ENCODE measurements around the gene CCDC9.

DNA sequence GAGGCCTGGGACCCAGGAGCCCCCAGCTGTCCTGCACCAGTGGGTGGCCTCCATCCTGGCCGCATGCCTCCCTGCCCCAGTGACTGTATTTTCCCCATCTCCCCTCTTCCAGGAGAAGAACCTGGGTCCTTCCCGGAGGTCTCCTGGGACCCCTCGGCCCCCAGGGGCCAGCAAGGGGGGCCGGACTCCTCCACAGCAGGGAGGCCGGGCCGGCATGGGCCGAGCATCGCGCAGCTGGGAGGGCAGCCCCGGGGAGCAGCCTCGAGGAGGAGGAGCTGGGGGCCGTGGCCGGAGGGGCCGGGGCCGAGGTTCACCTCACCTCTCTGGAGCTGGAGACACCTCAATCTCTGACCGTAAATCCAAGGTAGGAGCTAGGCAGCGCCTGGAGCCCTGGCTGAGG lies 4.2 kb downstream of the CCDC9 start:
- TF ChIP-seq, protein P1, sequence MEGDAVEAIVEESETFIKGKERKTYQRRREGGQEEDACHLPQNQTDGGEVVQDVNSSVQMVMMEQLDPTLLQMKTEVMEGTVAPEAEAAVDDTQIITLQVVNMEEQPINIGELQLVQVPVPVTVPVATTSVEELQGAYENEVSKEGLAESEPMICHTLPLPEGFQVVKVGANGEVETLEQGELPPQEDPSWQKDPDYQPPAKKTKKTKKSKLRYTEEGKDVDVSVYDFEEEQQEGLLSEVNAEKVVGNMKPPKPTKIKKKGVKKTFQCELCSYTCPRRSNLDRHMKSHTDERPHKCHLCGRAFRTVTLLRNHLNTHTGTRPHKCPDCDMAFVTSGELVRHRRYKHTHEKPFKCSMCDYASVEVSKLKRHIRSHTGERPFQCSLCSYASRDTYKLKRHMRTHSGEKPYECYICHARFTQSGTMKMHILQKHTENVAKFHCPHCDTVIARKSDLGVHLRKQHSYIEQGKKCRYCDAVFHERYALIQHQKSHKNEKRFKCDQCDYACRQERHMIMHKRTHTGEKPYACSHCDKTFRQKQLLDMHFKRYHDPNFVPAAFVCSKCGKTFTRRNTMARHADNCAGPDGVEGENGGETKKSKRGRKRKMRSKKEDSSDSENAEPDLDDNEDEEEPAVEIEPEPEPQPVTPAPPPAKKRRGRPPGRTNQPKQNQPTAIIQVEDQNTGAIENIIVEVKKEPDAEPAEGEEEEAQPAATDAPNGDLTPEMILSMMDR (conservative IDR thresholded peaks at IDR 0.05 in 1 of 2, IDR thresholded peaks at IDR 0.05 in 1 of 2; ENCODE audit: extremely low read depth in 1 of 2, insufficient read depth in 1 of 2, low read depth in 1 of 2, low read length in 2 of 2): no peak
- TF ChIP-seq EZH2 (IDR thresholded peaks at IDR 0.05; ENCODE audit: borderline replicate concordance, low read length): no peak

Data from mammary epithelial cell (primary cell).